K562 (cell line): ENCODE data around the gene ZNF202. TPM values are rescaled to one million over a fixed set of nuclear protein-coding genes. Genes with fewer than 3 reads are reported as not detected.

ENCODE experiments used
- ATAC-seq: fragments of 200-7000 bp; cut with Tn5 transposase; 3 replicates; pipeline ENCODE4 v1.9.1; 2020; ENCODE audit warnings: moderate library complexity
- BruUV-seq: library from RNA; stranded (reverse); fragments of 400-500 nt; replicated peaks from 2 replicates; lab custom pipeline; 2021; lab: Mats Ljungman, UMichigan
- CTCF ChIA-PET: fragments of 300-600 bp; formaldehyde crosslinking; extraction: SDS; loops from one replicate; lab custom pipeline; 2021; ENCODE audit warnings: low intra/inter-chr PET ratio; lab: Yijun Ruan, JAX
- POLR2A ChIA-PET: fragments of 300-600, 350-650 bp; sonication (Branson Sonifier 250); formaldehyde crosslinking; extraction: SDS; loops from one replicate; lab custom pipeline; 2021; ENCODE audit warnings: antibody characterized with exemption, inconsistent platforms; lab: Yijun Ruan, JAX
- DNase-seq, 4 experiments: peaks; one replicate each; pipeline versions ENCODE4 v3.0.0 to v3.0.0-alpha.2; 2011 to 2018; ENCODE audit warnings: low spot score in 3 of 4, mixed read lengths in 3 of 4; ENCODE audit errors: extremely low read depth in 1 of 4
- FAIRE-seq: peaks from 2 replicates; lab custom pipeline; 2011; peaks lifted over from hg19 to GRCh38; lab: Jason Lieb, UNC
- H2AFZ ChIP-seq: 2 replicates; pipeline ENCODE4 v1.6.0; 2011; ENCODE audit warnings: low read depth, low read length, control low read depth, inconsistent platforms
- H3K27ac ChIP-seq: fragments of 200-600 bp; 3 replicates; pipeline ENCODE4 v1.8.0; 2011; ENCODE audit warnings: low read depth, mild to moderate bottlenecking, control low read depth, inconsistent platforms, low read length, moderate library complexity, mixed read lengths; ENCODE audit errors: extremely low read depth
- H3K27me3 ChIP-seq, 2 experiments: fragments of 300-600 bp in 1 of 2; 2 replicates in 1 of 2; 3 replicates in 1 of 2; pipeline versions ENCODE4 v1.6.0 to v1.8.0; 2011; ENCODE audit warnings: inconsistent platforms in 2 of 2, low read length in 2 of 2, mild to moderate bottlenecking in 1 of 2, mixed read lengths in 1 of 2, moderate library complexity in 1 of 2; ENCODE audit not compliant: control insufficient read depth in 2 of 2, insufficient read depth in 2 of 2
- H3K36me3 ChIP-seq: fragments of 300-600 bp; 3 replicates; pipeline ENCODE4 v1.8.0; 2011; ENCODE audit warnings: mild to moderate bottlenecking, low read length, inconsistent platforms; ENCODE audit not compliant: control insufficient read depth, insufficient read depth
- H3K4me1 ChIP-seq, 2 experiments: fragments of 200-600 bp in 1 of 2; replicated peaks in 1 of 2; 2 replicates in 1 of 2; 3 replicates in 1 of 2; pipeline versions ENCODE4 v1.5.1 to v1.8.0; 2011; ENCODE audit warnings: inconsistent platforms in 2 of 2, low read length in 2 of 2, mild to moderate bottlenecking in 1 of 2, mixed read lengths in 1 of 2, moderate library complexity in 1 of 2; ENCODE audit not compliant: control insufficient read depth in 2 of 2, insufficient read depth in 2 of 2
- H3K4me2 ChIP-seq: 2 replicates; pipeline ENCODE4 v1.6.1; 2011; ENCODE audit warnings: low read length, control low read depth, inconsistent platforms, mixed read lengths; ENCODE audit not compliant: insufficient read depth
- H3K4me3 ChIP-seq: fragments of 200-600 bp; sonication (generic), shearing (Covaris generic); 2 replicates; pipeline ENCODE4 v1.5.1; 2016; ENCODE audit warnings: control low read depth, inconsistent platforms
- H3K79me2 ChIP-seq: fragments of 200-600 bp; 3 replicates; pipeline ENCODE4 v1.8.0; 2011; ENCODE audit warnings: low read length, inconsistent platforms; ENCODE audit not compliant: control insufficient read depth, insufficient read depth
- H3K9ac ChIP-seq, 2 experiments: 2 replicates each; pipeline versions ENCODE4 v1.6.0 to v1.6.1; 2011; ENCODE audit warnings: low read depth in 2 of 2, low read length in 2 of 2, control low read depth in 1 of 2, inconsistent platforms in 1 of 2, mild to moderate bottlenecking in 1 of 2, mixed read lengths in 1 of 2; ENCODE audit not compliant: insufficient read depth in 1 of 2
- H3K9me1 ChIP-seq: one replicate; pipeline ENCODE4 v1.6.0; 2011; ENCODE audit warnings: inconsistent platforms, mild to moderate bottlenecking, low read length, moderate library complexity; ENCODE audit not compliant: control insufficient read depth, insufficient read depth
- H3K9me3 ChIP-seq: replicated peaks from 2 replicates; pipeline ENCODE4 v1.5.1; 2011; ENCODE audit warnings: low read depth, low read length, inconsistent platforms; ENCODE audit not compliant: control insufficient read depth, insufficient read depth
- H4K20me1 ChIP-seq: replicated peaks from 2 replicates; pipeline ENCODE4 v1.6.1; 2011; ENCODE audit warnings: low read length, inconsistent platforms, mixed read lengths; ENCODE audit not compliant: control insufficient read depth, insufficient read depth
- GABPA ChIP-seq: fragments of 200-800 bp; sonication (Bioruptor generic); conservative IDR thresholded peaks from 2 replicates; pipeline ENCODE4 v1.6.1; 2016; ENCODE audit warnings: low read depth, missing genetic modification characterization, missing compliant biosample characterization
- HSF4 ChIP-seq: fragments of 250-450 bp; sonication (Bioruptor Pico); IDR thresholded peaks from 2 replicates; pipeline ENCODE4 v2.1.2; 2022; ENCODE audit warnings: mild to moderate bottlenecking, moderate library complexity, borderline replicate concordance
- SRSF1 ChIP-seq: fragments of 200-400 bp; formaldehyde crosslinking; IDR thresholded peaks from 2 replicates; pipeline ENCODE4 v1.6.1; 2017; ENCODE audit warnings: mild to moderate bottlenecking, low read depth, low read length, moderate library complexity
- TAF9B ChIP-seq: fragments of 450-650 bp; IDR thresholded peaks from 2 replicates; pipeline ENCODE4 v1.6.1; 2018; ENCODE audit warnings: mild to moderate bottlenecking; ENCODE audit not compliant: partially characterized antibody
- U2AF2 ChIP-seq: fragments of 200-400 bp; formaldehyde crosslinking; optimal IDR thresholded peaks from 2 replicates; pipeline ENCODE3; 2017; ENCODE audit warnings: low read depth, mild to moderate bottlenecking, low read length
- ZNF583 ChIP-seq: fragments of 250-450 bp; sonication (Bioruptor Pico); IDR thresholded peaks from 2 replicates; pipeline ENCODE4 v1.4.0; 2020
- WGBS: fragments of 100-300 bp; shearing (Covaris generic); methylation state at CpG from one replicate; pipeline ENCODE4 v1.1.6; 2016; ENCODE audit warnings: low coverage, mixed read lengths; ENCODE audit not compliant: insufficient coverage; ENCODE audit errors: missing lambda C conversion rate; 5-methylcytosine and 5-hydroxymethylcytosine counted together
- in situ Hi-C: fragments of 300-500 bp; cut with MboI; formaldehyde crosslinking; loops from 4 replicates; pipeline ENCODE4 v1.15.0; 2018; ENCODE audit warnings: inconsistent platforms, mixed read lengths
- intact Hi-C: fragments of 100-400 bp; cut with micrococcal nuclease; formaldehyde crosslinking; loops from 2 replicates; pipeline ENCODE4 v1.14.2; 2022
- polyA plus RNA-seq, 8 experiments: library from polyadenylated mRNA; depleted of rRNA in 4 of 8; stranded (reverse) in 5 of 8; unstranded in 3 of 8; fragments of >200 nt; fragmentation: Nextera tagmentation in 2 of 8; fragmentation: Illumina TruSeq in 1 of 8; extraction: Ambion mirVana in 2 of 8; extraction: Trizol in 1 of 8; gene quantifications; 2 replicates each; pipeline versions ENCODE4 v1.2.1 to v1.2.3, GENCODE V29; 2011 to 2014; ENCODE audit warnings: inconsistent platforms in 1 of 8, missing spikeins in 1 of 8
- total RNA-seq, 7 experiments: library from RNA; depleted of rRNA in 6 of 7; stranded (reverse); fragments of >200 nt in 6 of 7; fragmentation: Illumina TruSeq in 2 of 7; extraction: Trizol in 2 of 7; gene quantifications; 2 replicates each; pipeline versions ENCODE4 v1.2.1 to v1.2.3, GENCODE V29; 2011 to 2021; ENCODE audit warnings: low replicate concordance in 1 of 7
- TF ChIP-seq, protein P1 (sequence below), 3 experiments: IDR thresholded peaks in 2 of 3; conservative IDR thresholded peaks in 1 of 3; 2 replicates each; pipeline ENCODE4 v1.5.1; 2011 to 2012; ENCODE audit warnings: low read length in 3 of 3, mild to moderate bottlenecking in 3 of 3, control low read depth in 2 of 3, improper control_type of control experiment in 1 of 3, inconsistent platforms in 1 of 3, low read depth in 1 of 3, mixed read lengths in 1 of 3, moderate library complexity in 1 of 3; ENCODE audit not compliant: insufficient read depth in 2 of 3
- TF ChIP-seq, protein P2 (sequence below): fragments of 450-650 bp; IDR thresholded peaks from 2 replicates; pipeline ENCODE4 v1.6.1; 2018; ENCODE audit not compliant: partially characterized antibody
- TF ChIP-seq, protein P3 (sequence below): sonication (generic); formaldehyde crosslinking; IDR thresholded peaks from 2 replicates; pipeline ENCODE4 v1.9.0; 2022; ENCODE audit warnings: mild to moderate bottlenecking, missing genetic modification reagents

Gene ZNF202
- total and polyA plus RNA-seq, 9 of the 15 experiments (the other 6 are each of a cell fraction or from before 2014, with no cell fraction given) = 2.3 to 18.7 (median 12.7) TPM

DNA sequence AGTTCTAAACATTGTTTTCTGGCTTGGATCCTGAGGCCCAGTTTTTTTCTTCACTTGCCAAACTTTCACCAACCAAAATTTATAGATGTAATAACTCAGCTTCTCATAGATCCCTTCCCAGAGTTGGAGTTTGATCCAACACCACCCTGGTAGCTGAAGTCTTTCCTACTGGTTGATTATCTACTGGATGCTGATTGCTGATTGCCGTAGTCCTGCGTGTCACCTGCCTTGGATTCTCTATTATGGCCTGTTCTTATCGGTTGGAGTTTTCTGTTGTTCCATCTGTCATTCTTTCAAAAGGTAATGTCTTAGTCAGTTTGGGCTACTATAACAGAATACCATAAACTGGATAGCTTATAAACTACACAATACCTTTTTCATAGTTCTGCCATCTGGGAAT is 30.2 kb upstream of the ZNF202 start:
- no peak for ATAC-seq
- Histone ChIP-seq H2AFZ (no peak overlapping the region), H3K4me1 (no peaks in the 10 kb centered on the region), H3K9me3 (no peaks in the 10 kb centered on the region), H3K4me2 (no peak overlapping the region), H3K9ac (no peak overlapping the region), H3K27ac (no peak overlapping the region), H4K20me1 (no peaks in the 10 kb centered on the region), H3K9me1 (no peaks in the 10 kb centered on the region)
- DNase-seq = no peak
- BruUV-seq = no TSS peak
- intact Hi-C loops = no loop called here
- CTCF ChIA-PET = no interaction called here
- 0% methylated on average over 3 of the region's 3 CpGs for WGBS
- POLR2A ChIA-PET = no interaction called here
- in situ Hi-C loops = no loop called here
- no peak for TF ChIP-seq TAF9B
- no peak for TF ChIP-seq ZNF583 (CRISPR knock-in tag)
- TF ChIP-seq, all 486 proteins: peak for 0
- no peaks in the 10 kb centered on the region for H3K79me2 ChIP-seq
- no peaks in the 10 kb centered on the region for H3K36me3 ChIP-seq
- H3K4me3 ChIP-seq = no peak overlapping the region
- H3K27me3 ChIP-seq = no peaks in the 10 kb centered on the region
- no peak for FAIRE-seq

DNA sequence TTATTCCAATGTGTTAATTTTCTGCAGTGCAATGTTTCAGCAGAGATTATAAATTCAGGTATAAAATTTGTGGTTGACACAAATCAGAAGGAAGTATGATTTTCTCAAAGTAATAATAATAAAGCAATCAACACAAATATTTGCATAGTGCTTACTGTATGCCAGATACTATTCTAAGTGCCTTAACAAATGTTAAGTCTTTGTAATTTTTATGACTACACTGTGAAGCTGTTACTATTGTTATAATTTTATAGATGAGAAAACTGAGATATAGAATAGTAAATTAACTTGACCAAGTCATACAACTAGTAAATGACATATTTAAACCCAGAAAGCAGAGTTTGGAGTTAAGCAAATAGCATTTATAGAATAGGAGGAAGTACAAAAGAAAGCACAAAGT is 29.3 kb upstream of the ZNF202 start:
- ATAC-seq = no peak
- Histone ChIP-seq H3K9ac (no peak overlapping the region), H3K9me3 (no peaks in the 10 kb centered on the region), H3K27ac (no peak overlapping the region), H3K36me3 (no peaks in the 10 kb centered on the region), H3K9me1 (no peaks in the 10 kb centered on the region), H3K27me3 (no peaks in the 10 kb centered on the region), H3K79me2 (no peaks in the 10 kb centered on the region), H2AFZ (no peak overlapping the region), H4K20me1 (no peaks in the 10 kb centered on the region), H3K4me2 (no peak overlapping the region), H3K4me1 (no peaks in the 10 kb centered on the region), H3K4me3 (no peak overlapping the region)
- in situ Hi-C loops = no loop called here
- intact Hi-C loops = no loop called here
- no peak for FAIRE-seq
- BruUV-seq = no TSS peak
- TF ChIP-seq U2AF2 = no peak
- TF ChIP-seq, protein P1, sequence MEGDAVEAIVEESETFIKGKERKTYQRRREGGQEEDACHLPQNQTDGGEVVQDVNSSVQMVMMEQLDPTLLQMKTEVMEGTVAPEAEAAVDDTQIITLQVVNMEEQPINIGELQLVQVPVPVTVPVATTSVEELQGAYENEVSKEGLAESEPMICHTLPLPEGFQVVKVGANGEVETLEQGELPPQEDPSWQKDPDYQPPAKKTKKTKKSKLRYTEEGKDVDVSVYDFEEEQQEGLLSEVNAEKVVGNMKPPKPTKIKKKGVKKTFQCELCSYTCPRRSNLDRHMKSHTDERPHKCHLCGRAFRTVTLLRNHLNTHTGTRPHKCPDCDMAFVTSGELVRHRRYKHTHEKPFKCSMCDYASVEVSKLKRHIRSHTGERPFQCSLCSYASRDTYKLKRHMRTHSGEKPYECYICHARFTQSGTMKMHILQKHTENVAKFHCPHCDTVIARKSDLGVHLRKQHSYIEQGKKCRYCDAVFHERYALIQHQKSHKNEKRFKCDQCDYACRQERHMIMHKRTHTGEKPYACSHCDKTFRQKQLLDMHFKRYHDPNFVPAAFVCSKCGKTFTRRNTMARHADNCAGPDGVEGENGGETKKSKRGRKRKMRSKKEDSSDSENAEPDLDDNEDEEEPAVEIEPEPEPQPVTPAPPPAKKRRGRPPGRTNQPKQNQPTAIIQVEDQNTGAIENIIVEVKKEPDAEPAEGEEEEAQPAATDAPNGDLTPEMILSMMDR (IDR thresholded peaks at IDR 0.05 in 2 of 3, conservative IDR thresholded peaks at IDR 0.05 in 1 of 3; ENCODE audit: insufficient read depth in 2 of 3, low read depth in 1 of 3, low read length in 3 of 3) = no peak
- TF ChIP-seq, protein P2, sequence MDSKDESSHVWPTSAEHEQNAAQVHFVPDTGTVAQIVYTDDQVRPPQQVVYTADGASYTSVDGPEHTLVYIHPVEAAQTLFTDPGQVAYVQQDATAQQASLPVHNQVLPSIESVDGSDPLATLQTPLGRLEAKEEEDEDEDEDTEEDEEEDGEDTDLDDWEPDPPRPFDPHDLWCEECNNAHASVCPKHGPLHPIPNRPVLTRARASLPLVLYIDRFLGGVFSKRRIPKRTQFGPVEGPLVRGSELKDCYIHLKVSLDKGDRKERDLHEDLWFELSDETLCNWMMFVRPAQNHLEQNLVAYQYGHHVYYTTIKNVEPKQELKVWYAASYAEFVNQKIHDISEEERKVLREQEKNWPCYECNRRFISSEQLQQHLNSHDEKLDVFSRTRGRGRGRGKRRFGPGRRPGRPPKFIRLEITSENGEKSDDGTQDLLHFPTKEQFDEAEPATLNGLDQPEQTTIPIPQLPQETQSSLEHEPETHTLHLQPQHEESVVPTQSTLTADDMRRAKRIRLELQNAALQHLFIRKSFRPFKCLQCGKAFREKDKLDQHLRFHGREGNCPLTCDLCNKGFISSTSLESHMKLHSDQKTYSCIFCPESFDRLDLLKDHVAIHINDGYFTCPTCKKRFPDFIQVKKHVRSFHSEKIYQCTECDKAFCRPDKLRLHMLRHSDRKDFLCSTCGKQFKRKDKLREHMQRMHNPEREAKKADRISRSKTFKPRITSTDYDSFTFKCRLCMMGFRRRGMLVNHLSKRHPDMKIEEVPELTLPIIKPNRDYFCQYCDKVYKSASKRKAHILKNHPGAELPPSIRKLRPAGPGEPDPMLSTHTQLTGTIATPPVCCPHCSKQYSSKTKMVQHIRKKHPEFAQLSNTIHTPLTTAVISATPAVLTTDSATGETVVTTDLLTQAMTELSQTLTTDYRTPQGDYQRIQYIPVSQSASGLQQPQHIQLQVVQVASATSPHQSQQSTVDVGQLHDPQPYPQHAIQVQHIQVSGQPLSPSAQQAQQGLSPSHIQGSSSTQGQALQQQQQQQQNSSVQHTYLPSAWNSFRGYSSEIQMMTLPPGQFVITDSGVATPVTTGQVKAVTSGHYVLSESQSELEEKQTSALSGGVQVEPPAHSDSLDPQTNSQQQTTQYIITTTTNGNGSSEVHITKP = no peak
- no peak for TF ChIP-seq HSF4 (CRISPR knock-in tag)
- TF ChIP-seq, protein P3, sequence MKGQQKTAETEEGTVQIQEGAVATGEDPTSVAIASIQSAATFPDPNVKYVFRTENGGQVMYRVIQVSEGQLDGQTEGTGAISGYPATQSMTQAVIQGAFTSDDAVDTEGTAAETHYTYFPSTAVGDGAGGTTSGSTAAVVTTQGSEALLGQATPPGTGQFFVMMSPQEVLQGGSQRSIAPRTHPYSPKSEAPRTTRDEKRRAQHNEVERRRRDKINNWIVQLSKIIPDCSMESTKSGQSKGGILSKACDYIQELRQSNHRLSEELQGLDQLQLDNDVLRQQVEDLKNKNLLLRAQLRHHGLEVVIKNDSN = no peak
- TF ChIP-seq GABPA (tag) = no peak
- no peak for TF ChIP-seq SRSF1
- no peak for DNase-seq
- ChIA-PET CTCF (no interaction called here), POLR2A (no interaction called here)
